GM23338 (cell line): Measurements from ENCODE around the gene GDA. TPM values are rescaled to one million over a fixed set of nuclear protein-coding genes. Genes with fewer than 3 reads are reported as not detected.

Experiments used
- ATAC-seq: fragments of 200-7000 bp; cut with Tn5 transposase; 3 replicates; pipeline ENCODE4 v1.9.1; 2020
- DNase-seq: peaks from one replicate; pipeline ENCODE4 v3.0.0-alpha.2; 2015; ENCODE audit warnings: low spot score
- H2AFZ ChIP-seq: fragments of 200-600 bp; sonication (generic); 2 replicates; pipeline ENCODE4 v1.8.0; 2016; ENCODE audit warnings: antibody characterized with exemption, mild to moderate bottlenecking, moderate library complexity
- H3F3A ChIP-seq: fragments of 200-600 bp; sonication (generic); replicated peaks from 2 replicates; pipeline ENCODE4 v1.8.0; 2017; ENCODE audit warnings: antibody characterized with exemption, mixed run types, low read depth
- H3K27ac ChIP-seq: fragments of 200-600 bp; sonication (generic); 2 replicates; pipeline ENCODE4 v1.6.1; 2016; ENCODE audit warnings: low read depth
- H3K27me3 ChIP-seq: fragments of 200-600 bp; sonication (generic); 2 replicates; pipeline ENCODE4 v1.8.0; 2016; ENCODE audit warnings: mild to moderate bottlenecking, mixed run types, moderate library complexity; ENCODE audit not compliant: insufficient read depth
- H3K36me3 ChIP-seq: fragments of 200-600 bp; sonication (generic); 2 replicates; pipeline ENCODE4 v1.8.0; 2016; ENCODE audit warnings: mild to moderate bottlenecking; ENCODE audit not compliant: insufficient read depth
- H3K4me1 ChIP-seq: fragments of 200-600 bp; sonication (generic); 2 replicates; pipeline ENCODE4 v1.8.0; 2016; ENCODE audit warnings: mild to moderate bottlenecking, moderate library complexity; ENCODE audit not compliant: insufficient read depth
- H3K4me2 ChIP-seq: fragments of 200-600 bp; sonication (generic); 2 replicates; pipeline ENCODE4 v1.7.1; 2017; ENCODE audit warnings: mixed run types
- H3K4me3 ChIP-seq: fragments of 200-600 bp; sonication (generic); 2 replicates; pipeline ENCODE4 v1.6.1; 2016; ENCODE audit warnings: mixed run types
- H3K79me2 ChIP-seq: fragments of 200-600 bp; sonication (generic); replicated peaks from 2 replicates; pipeline ENCODE4 v1.8.0; 2017; ENCODE audit warnings: mild to moderate bottlenecking; ENCODE audit not compliant: insufficient read depth
- H3K9me2 ChIP-seq: fragments of 200-600 bp; sonication (generic); 2 replicates; pipeline ENCODE4 v1.8.0; 2017; ENCODE audit not compliant: insufficient read depth
- H4K20me1 ChIP-seq: fragments of 200-600 bp; sonication (generic); replicated peaks from 2 replicates; pipeline ENCODE4 v1.8.0; 2017; ENCODE audit warnings: mild to moderate bottlenecking; ENCODE audit not compliant: insufficient read depth
- H3K27ac Mint-ChIP-seq: 2 replicates; pipeline ENCODE4 v1.8.0; 2020; ENCODE audit warnings: inconsistent platforms, mild to moderate bottlenecking, moderate library complexity, mixed read lengths
- H3K27me3 Mint-ChIP-seq: 3 replicates; pipeline ENCODE4 v1.8.0; 2022; ENCODE audit warnings: low read depth, mild to moderate bottlenecking, moderate library complexity, mixed read lengths, inconsistent platforms; ENCODE audit not compliant: insufficient read depth, poor library complexity
- H3K36me3 Mint-ChIP-seq: 3 replicates; pipeline ENCODE4 v1.8.0; 2021; ENCODE audit warnings: low read depth, mild to moderate bottlenecking, inconsistent platforms, moderate library complexity, mixed read lengths
- H3K4me1 Mint-ChIP-seq: 3 replicates; pipeline ENCODE4 v1.8.0; 2020; ENCODE audit warnings: mild to moderate bottlenecking, inconsistent platforms, mixed read lengths
- H3K4me3 Mint-ChIP-seq: 3 replicates; pipeline ENCODE4 v1.8.0; 2021; ENCODE audit warnings: moderate library complexity, mild to moderate bottlenecking, inconsistent platforms, mixed read lengths
- H3K9me3 Mint-ChIP-seq: 3 replicates; pipeline ENCODE4 v1.8.0; 2020; ENCODE audit warnings: moderate library complexity, mild to moderate bottlenecking, inconsistent platforms, mixed read lengths
- EZH2 ChIP-seq: fragments of 200-600 bp; sonication (generic); IDR thresholded peaks from one replicate; pipeline ENCODE4 v1.8.0; 2017; ENCODE audit warnings: antibody characterized with exemption, mild to moderate bottlenecking, low read depth; ENCODE audit not compliant: unreplicated experiment
- EZH2phosphoT487 ChIP-seq: fragments of 200-600 bp; sonication (generic); IDR thresholded peaks from one replicate; pipeline ENCODE4 v1.8.1; 2018; ENCODE audit warnings: antibody characterized with exemption; ENCODE audit not compliant: unreplicated experiment
- JUNB ChIP-seq: IDR thresholded peaks from one replicate; pipeline ENCODE4 v1.6.1; 2016; ENCODE audit warnings: antibody characterized with exemption; ENCODE audit not compliant: unreplicated experiment
- NANOG ChIP-seq: IDR thresholded peaks from 2 replicates; pipeline ENCODE4 v1.6.1; 2016; ENCODE audit warnings: antibody characterized with exemption, borderline replicate concordance
- POLR2AphosphoS5 ChIP-seq: IDR thresholded peaks from 2 replicates; pipeline ENCODE4 v1.6.1; 2016; ENCODE audit warnings: antibody characterized with exemption, low read depth
- STAT1 ChIP-seq: IDR thresholded peaks from one replicate; pipeline ENCODE4 v1.6.1; 2016; ENCODE audit warnings: antibody characterized with exemption; ENCODE audit not compliant: unreplicated experiment
- ZNF114 ChIP-seq: fragments of 250-450 bp; sonication (Bioruptor Pico); IDR thresholded peaks from 2 replicates; pipeline ENCODE4 v1.5.0; 2020; ENCODE audit warnings: mild to moderate bottlenecking, moderate library complexity
- ZNF331 ChIP-seq: fragments of 250-450 bp; sonication (Bioruptor Pico); IDR thresholded peaks from 2 replicates; pipeline ENCODE4 v1.5.0; 2020; ENCODE audit warnings: low read depth, mild to moderate bottlenecking, moderate library complexity
- polyA plus RNA-seq: library from polyadenylated mRNA; unstranded; fragments of >200 nt; fragmentation: Nextera tagmentation; extraction: Ambion mirVana; gene quantifications from 2 replicates; pipeline ENCODE4 v1.2.1, GENCODE V29; 2016
- total RNA-seq: library from RNA; depleted of rRNA; stranded (reverse); fragments of >200 nt; shearing (Covaris generic); gene quantifications from 2 replicates; pipeline ENCODE4 v1.2.3, GENCODE V29; 2014
- TF ChIP-seq, protein P1 (sequence below): fragments of 250-450 bp; sonication (Bioruptor Pico); IDR thresholded peaks from 2 replicates; pipeline ENCODE4 v1.5.0; 2020; ENCODE audit warnings: mild to moderate bottlenecking, moderate library complexity

GDA gene
- total and polyA plus RNA-seq, 2 experiments from 2014 or later: 4.0 to 5.8 TPM

DNA sequence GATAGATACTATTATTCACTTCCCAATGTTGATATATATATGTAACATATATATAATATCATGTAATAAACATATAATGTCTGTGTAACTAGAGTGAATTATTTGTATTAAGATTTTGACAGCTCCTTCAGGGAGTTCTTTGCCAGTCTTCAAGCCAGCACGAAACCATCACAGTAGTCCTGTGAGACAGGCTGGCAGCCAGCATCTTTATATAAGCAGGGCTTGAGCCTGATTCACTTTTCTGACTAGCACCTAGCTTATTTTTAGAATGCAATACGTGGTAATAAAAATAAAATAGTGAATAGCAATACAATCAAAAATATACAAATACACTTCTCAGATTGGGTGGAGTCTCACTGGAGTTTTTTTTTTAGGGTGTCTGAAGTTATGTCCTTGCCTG, 20.7 kb upstream of the GDA start (continued):
- TF ChIP-seq, protein P1, sequence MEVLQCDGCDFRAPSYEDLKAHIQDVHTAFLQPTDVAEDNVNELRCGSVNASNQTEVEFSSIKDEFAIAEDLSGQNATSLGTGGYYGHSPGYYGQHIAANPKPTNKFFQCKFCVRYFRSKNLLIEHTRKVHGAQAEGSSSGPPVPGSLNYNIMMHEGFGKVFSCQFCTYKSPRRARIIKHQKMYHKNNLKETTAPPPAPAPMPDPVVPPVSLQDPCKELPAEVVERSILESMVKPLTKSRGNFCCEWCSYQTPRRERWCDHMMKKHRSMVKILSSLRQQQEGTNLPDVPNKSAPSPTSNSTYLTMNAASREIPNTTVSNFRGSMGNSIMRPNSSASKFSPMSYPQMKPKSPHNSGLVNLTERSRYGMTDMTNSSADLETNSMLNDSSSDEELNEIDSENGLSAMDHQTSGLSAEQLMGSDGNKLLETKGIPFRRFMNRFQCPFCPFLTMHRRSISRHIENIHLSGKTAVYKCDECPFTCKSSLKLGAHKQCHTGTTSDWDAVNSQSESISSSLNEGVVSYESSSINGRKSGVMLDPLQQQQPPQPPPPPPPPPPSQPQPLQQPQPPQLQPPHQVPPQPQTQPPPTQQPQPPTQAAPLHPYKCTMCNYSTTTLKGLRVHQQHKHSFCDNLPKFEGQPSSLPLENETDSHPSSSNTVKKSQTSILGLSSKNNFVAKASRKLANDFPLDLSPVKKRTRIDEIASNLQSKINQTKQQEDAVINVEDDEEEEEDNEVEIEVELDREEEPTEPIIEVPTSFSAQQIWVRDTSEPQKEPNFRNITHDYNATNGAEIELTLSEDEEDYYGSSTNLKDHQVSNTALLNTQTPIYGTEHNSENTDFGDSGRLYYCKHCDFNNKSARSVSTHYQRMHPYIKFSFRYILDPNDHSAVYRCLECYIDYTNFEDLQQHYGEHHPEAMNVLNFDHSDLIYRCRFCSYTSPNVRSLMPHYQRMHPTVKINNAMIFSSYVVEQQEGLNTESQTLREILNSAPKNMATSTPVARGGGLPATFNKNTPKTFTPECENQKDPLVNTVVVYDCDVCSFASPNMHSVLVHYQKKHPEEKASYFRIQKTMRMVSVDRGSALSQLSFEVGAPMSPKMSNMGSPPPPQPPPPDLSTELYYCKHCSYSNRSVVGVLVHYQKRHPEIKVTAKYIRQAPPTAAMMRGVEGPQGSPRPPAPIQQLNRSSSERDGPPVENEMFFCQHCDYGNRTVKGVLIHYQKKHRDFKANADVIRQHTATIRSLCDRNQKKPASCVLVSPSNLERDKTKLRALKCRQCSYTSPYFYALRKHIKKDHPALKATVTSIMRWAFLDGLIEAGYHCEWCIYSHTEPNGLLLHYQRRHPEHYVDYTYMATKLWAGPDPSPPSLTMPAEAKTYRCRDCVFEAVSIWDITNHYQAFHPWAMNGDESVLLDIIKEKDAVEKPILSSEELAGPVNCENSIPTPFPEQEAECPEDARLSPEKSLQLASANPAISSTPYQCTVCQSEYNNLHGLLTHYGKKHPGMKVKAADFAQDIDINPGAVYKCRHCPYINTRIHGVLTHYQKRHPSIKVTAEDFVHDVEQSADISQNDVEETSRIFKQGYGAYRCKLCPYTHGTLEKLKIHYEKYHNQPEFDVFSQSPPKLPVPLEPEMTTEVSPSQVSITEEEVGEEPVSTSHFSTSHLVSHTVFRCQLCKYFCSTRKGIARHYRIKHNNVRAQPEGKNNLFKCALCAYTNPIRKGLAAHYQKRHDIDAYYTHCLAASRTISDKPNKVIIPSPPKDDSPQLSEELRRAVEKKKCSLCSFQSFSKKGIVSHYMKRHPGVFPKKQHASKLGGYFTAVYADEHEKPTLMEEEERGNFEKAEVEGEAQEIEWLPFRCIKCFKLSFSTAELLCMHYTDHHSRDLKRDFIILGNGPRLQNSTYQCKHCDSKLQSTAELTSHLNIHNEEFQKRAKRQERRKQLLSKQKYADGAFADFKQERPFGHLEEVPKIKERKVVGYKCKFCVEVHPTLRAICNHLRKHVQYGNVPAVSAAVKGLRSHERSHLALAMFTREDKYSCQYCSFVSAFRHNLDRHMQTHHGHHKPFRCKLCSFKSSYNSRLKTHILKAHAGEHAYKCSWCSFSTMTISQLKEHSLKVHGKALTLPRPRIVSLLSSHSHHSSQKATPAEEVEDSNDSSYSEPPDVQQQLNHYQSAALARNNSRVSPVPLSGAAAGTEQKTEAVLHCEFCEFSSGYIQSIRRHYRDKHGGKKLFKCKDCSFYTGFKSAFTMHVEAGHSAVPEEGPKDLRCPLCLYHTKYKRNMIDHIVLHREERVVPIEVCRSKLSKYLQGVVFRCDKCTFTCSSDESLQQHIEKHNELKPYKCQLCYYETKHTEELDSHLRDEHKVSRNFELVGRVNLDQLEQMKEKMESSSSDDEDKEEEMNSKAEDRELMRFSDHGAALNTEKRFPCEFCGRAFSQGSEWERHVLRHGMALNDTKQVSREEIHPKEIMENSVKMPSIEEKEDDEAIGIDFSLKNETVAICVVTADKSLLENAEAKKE (CRISPR knock-in tag): no peak
- TF ChIP-seq JUNB (no peak), POLR2AphosphoS5 (no peak), ZNF331 (no peak), EZH2phosphoT487 (no peak), ZNF114 (CRISPR knock-in tag) (no peak), STAT1 (no peak), EZH2 (no peak)

- Histone ChIP-seq H3K27me3 (no peaks in the 10 kb centered on the region), H3K27ac (no peak overlapping the region), H3K79me2 (no peaks in the 10 kb centered on the region), H3K4me1 (no peaks in the 10 kb centered on the region), H3K9me2 (no peaks in the 10 kb centered on the region), H2AFZ (no peak overlapping the region), H3K4me2 (no peak overlapping the region), H3K4me3 (no peak overlapping the region), H3K36me3 (no peaks in the 10 kb centered on the region), H4K20me1 (no peaks in the 10 kb centered on the region), H3F3A (no peaks in the 10 kb centered on the region)
- Mint-ChIP-seq H3K9me3 (no peaks in the 10 kb centered on the region), H3K27me3 (no peaks in the 10 kb centered on the region), H3K36me3 (no peaks in the 10 kb centered on the region), H3K4me3 (no peak overlapping the region), H3K27ac (no peak overlapping the region), H3K4me1 (no peaks in the 10 kb centered on the region)
- DNase-seq: no peak
- ATAC-seq: no peak
- TF ChIP-seq, protein P1 (CRISPR knock-in tag): no peak
- TF ChIP-seq EZH2phosphoT487: no peak
- TF ChIP-seq STAT1: no peak
- no peak for TF ChIP-seq NANOG
Observed at GRCh38 chr9:72129271-72130156, 19.7 kb upstream of the GDA start.
